MCF 10A (cell line): ENCODE data around the gene MCCD1. TPM values are rescaled to one million over a fixed set of nuclear protein-coding genes. Genes with fewer than 3 reads are reported as not detected.

ENCODE experiments used
- BruUV-seq: library from RNA; stranded (reverse); fragments of 400-500 nt; replicated peaks from 2 replicates; lab custom pipeline; 2021; lab: Mats Ljungman, UMichigan
- CTCF ChIA-PET: fragments of 300-600 bp; sonication (Branson Sonifier 250); formaldehyde crosslinking; extraction: SDS; loops from one replicate; lab custom pipeline; 2021; ENCODE audit warnings: antibody characterized with exemption, inconsistent platforms; lab: Yijun Ruan, JAX
- POLR2A ChIA-PET: fragments of 300-600, 350-650 bp; sonication (Branson Sonifier 250); formaldehyde crosslinking; extraction: SDS; loops from one replicate; lab custom pipeline; 2020; ENCODE audit warnings: antibody characterized with exemption, inconsistent platforms; lab: Yijun Ruan, JAX
- DNase-seq: peaks from one replicate; pipeline ENCODE4 v3.0.0-alpha.2; 2018; ENCODE audit not compliant: unreplicated experiment
- H3K27ac Mint-ChIP-seq: one replicate; pipeline ENCODE4 v1.8.0; 2022; ENCODE audit warnings: mild to moderate bottlenecking, low read depth, mixed read lengths; ENCODE audit not compliant: unreplicated experiment
- H3K27me3 Mint-ChIP-seq: one replicate; pipeline ENCODE4 v1.8.0; 2022; ENCODE audit warnings: mixed read lengths; ENCODE audit not compliant: insufficient read depth, unreplicated experiment
- H3K36me3 Mint-ChIP-seq: one replicate; pipeline ENCODE4 v1.8.0; 2022; ENCODE audit warnings: mild to moderate bottlenecking, moderate library complexity, mixed read lengths; ENCODE audit not compliant: insufficient read depth, unreplicated experiment
- H3K4me1 Mint-ChIP-seq: one replicate; pipeline ENCODE4 v1.8.0; 2022; ENCODE audit warnings: mixed read lengths; ENCODE audit not compliant: insufficient read depth, unreplicated experiment
- H3K4me3 Mint-ChIP-seq: one replicate; pipeline ENCODE4 v1.8.0; 2022; ENCODE audit warnings: mild to moderate bottlenecking, moderate library complexity, mixed read lengths; ENCODE audit not compliant: unreplicated experiment
- H3K9me3 Mint-ChIP-seq: one replicate; pipeline ENCODE4 v1.8.0; 2022; ENCODE audit warnings: mixed read lengths; ENCODE audit not compliant: unreplicated experiment
- intact Hi-C: fragments of 100-400 bp; cut with micrococcal nuclease; formaldehyde crosslinking; loops from 2 replicates; pipeline ENCODE4 v1.14.1; 2022
- total RNA-seq: library from RNA; stranded (reverse); gene quantifications from 2 replicates; pipeline ENCODE4 v1.2.3, GENCODE V29; 2022
- TF ChIP-seq, protein P1 (sequence below): fragments of 200-600 bp; IDR thresholded peaks from one replicate; pipeline ENCODE4 v1.8.0; 2022; ENCODE audit warnings: antibody characterized with exemption, mild to moderate bottlenecking; ENCODE audit not compliant: unreplicated experiment

The MCCD1 gene
- total RNA-seq, 1 experiment from 2014 or later: not detected

DNA sequence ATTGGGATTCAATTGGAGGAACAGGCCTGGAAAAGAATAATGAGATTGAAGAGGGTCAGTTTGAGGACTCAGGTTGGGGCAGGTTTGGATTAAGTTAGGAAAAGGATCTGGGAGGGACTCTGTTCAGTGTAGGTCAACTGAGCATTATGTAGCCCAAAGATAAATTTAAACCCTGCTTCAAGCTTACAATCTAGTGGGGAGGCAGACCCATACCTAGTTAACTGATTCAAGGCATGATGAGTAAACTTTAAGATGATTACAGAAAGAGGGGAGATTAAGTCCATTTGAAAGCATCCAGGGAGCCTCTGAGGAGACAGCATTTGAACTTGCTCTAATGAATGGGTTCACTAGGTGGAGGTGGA, 31.9 kb downstream of the MCCD1 start:
- BruUV-seq: no TSS peak

GRCh38 chr6:31567531-31568370, 39.0 kb downstream of the MCCD1 start:
- no TSS peak for BruUV-seq

More for the DNA sequence above, 31.9 kb downstream of the MCCD1 start:
- Mint-ChIP-seq H3K27me3 (no peaks in the 10 kb centered on the region), H3K27ac (no peak overlapping the region), H3K9me3 (no peaks in the 10 kb centered on the region), H3K36me3 (peaks cover 39% of the 10 kb centered on the region), H3K4me1 (peaks cover 20% of the 10 kb centered on the region), H3K4me3 (no peak overlapping the region)
- TF ChIP-seq, protein P1, sequence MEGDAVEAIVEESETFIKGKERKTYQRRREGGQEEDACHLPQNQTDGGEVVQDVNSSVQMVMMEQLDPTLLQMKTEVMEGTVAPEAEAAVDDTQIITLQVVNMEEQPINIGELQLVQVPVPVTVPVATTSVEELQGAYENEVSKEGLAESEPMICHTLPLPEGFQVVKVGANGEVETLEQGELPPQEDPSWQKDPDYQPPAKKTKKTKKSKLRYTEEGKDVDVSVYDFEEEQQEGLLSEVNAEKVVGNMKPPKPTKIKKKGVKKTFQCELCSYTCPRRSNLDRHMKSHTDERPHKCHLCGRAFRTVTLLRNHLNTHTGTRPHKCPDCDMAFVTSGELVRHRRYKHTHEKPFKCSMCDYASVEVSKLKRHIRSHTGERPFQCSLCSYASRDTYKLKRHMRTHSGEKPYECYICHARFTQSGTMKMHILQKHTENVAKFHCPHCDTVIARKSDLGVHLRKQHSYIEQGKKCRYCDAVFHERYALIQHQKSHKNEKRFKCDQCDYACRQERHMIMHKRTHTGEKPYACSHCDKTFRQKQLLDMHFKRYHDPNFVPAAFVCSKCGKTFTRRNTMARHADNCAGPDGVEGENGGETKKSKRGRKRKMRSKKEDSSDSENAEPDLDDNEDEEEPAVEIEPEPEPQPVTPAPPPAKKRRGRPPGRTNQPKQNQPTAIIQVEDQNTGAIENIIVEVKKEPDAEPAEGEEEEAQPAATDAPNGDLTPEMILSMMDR: no peak
- ChIA-PET POLR2A (interaction anchor here (1.0 to 1.2 kb wide), 4 partner anchors 10 to 35 kb away, joined by 3 to 4 read pairs (median 3); no protein-coding TSS in a partner anchor), CTCF (interaction anchor here (1.0 kb wide), 1 partner anchor 38 kb away, joined by 3 read pairs; no protein-coding TSS in a partner anchor)
- DNase-seq: no peak
- intact Hi-C loops: no loop called here

DNA sequence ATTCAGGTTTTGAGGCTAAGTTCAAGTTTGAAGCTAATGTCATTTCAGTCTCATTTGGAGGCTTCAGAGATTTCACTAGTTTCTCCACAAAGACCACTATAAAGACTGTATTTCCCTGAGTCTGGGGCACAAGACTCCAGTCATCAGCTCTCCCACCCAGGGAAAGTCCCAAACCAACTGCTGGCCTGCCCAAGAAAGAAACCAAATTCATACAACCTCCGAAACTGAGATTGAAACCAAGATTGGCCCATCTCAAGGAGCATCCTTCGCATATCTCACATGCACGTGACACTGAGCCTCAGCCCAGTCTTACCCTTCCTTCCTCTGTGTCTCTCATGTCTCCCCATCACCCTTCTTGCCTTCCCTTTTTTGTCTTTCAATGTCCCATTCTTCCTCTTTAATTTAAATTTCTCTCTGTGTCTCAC, 39.8 kb downstream of the MCCD1 start:
- Mint-ChIP-seq H3K27me3 (peaks cover 26% of the 10 kb centered on the region), H3K27ac (no peak overlapping the region), H3K4me3 (no peak overlapping the region), H3K4me1 (peaks cover 6% of the 10 kb centered on the region), H3K36me3 (no peaks in the 10 kb centered on the region), H3K9me3 (no peaks in the 10 kb centered on the region)
- intact Hi-C loops: no loop called here
- BruUV-seq: no TSS peak
- TF ChIP-seq, protein P1: no peak
- ChIA-PET CTCF (interaction anchor here (0.6 kb wide), 1 partner anchor 371 kb away, joined by 3 read pairs; no protein-coding TSS in a partner anchor), POLR2A (no interaction called here)
- no peak for DNase-seq

More at GRCh38 chr6:31567531-31568370, 39.0 kb downstream of the MCCD1 start:
- no peaks in the 10 kb centered on the region for H3K9me3 Mint-ChIP-seq
- CTCF ChIA-PET: interaction anchor here (0.5 to 0.7 kb wide), 3 partner anchors 282 to 372 kb away, joined by 3 read pairs; no protein-coding TSS in a partner anchor
- H3K27ac Mint-ChIP-seq: no peak overlapping the region
- TF ChIP-seq, protein P1: no peak
- H3K27me3 Mint-ChIP-seq: peaks cover 18% of the 10 kb centered on the region
- H3K4me1 Mint-ChIP-seq: peaks cover 6% of the 10 kb centered on the region
- H3K36me3 Mint-ChIP-seq: no peaks in the 10 kb centered on the region
- POLR2A ChIA-PET: no interaction called here
- intact Hi-C loops: no loop called here
- no peak for DNase-seq
- no peak overlapping the region for H3K4me3 Mint-ChIP-seq

- no peak overlapping the region for H3K4me3 Mint-ChIP-seq
- POLR2A ChIA-PET: interaction anchor here (0.6 to 1.0 kb wide), 3 partner anchors 8 to 29 kb away, joined by 3 read pairs; partner anchors contain the start of gene DDX39B
- intact Hi-C loops: no loop called here
These were observed 41.2 kb downstream of the MCCD1 start for GRCh38 chr6:31569861-31570536.

More at GRCh38 chr6:31569861-31570536, 41.2 kb downstream of the MCCD1 start:
- Mint-ChIP-seq H3K4me1 (peaks cover 6% of the 10 kb centered on the region), H3K9me3 (no peaks in the 10 kb centered on the region), H3K27ac (no peak overlapping the region), H3K27me3 (peaks cover 38% of the 10 kb centered on the region), H3K36me3 (no peaks in the 10 kb centered on the region)
- CTCF ChIA-PET: interaction anchor here (0.5 to 2.4 kb wide), 4 partner anchors 11 to 204 kb away, joined by 3 to 13 read pairs (median 6); no protein-coding TSS in a partner anchor
- BruUV-seq: no TSS peak
- DNase-seq: no peak
- TF ChIP-seq, protein P1: no peak
